ENCODE data around the gene RALGPS2. TPM values are rescaled to one million over a fixed set of nuclear protein-coding genes. Genes with fewer than 3 reads are reported as not detected.

RALGPS2 gene
- total and polyA plus RNA-seq, 12 donors: 1.4 to 12.8 (median 7.4) TPM

GRCh38 chr1:178964469-178965330, 239.7 kb downstream of the RALGPS2 start:
- Histone ChIP-seq H3K4me3 (no peak overlapping the region), H3K9me3 (peaks cover 0 to 16% (median 0%) of the 10 kb centered on the region in 11 donors), H3K36me3 (no peaks in the 10 kb centered on the region), H3K27ac (no peak overlapping the region), H3K27me3 (no peaks in the 10 kb centered on the region), H3K4me1 (peaks cover 0 to 13% (median 0%) of the 10 kb centered on the region in 9 donors)
- ATAC-seq: no peak
- intact Hi-C loops (cut with DNase I): no loop called here
- no peak for DNase-seq
- TF ChIP-seq, protein P1, sequence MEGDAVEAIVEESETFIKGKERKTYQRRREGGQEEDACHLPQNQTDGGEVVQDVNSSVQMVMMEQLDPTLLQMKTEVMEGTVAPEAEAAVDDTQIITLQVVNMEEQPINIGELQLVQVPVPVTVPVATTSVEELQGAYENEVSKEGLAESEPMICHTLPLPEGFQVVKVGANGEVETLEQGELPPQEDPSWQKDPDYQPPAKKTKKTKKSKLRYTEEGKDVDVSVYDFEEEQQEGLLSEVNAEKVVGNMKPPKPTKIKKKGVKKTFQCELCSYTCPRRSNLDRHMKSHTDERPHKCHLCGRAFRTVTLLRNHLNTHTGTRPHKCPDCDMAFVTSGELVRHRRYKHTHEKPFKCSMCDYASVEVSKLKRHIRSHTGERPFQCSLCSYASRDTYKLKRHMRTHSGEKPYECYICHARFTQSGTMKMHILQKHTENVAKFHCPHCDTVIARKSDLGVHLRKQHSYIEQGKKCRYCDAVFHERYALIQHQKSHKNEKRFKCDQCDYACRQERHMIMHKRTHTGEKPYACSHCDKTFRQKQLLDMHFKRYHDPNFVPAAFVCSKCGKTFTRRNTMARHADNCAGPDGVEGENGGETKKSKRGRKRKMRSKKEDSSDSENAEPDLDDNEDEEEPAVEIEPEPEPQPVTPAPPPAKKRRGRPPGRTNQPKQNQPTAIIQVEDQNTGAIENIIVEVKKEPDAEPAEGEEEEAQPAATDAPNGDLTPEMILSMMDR (IDR thresholded peaks at IDR 0.05): no peak
- 91 to 92% methylated on average over 8 of the region's 8 CpGs for WGBS, 2 donors

DNA sequence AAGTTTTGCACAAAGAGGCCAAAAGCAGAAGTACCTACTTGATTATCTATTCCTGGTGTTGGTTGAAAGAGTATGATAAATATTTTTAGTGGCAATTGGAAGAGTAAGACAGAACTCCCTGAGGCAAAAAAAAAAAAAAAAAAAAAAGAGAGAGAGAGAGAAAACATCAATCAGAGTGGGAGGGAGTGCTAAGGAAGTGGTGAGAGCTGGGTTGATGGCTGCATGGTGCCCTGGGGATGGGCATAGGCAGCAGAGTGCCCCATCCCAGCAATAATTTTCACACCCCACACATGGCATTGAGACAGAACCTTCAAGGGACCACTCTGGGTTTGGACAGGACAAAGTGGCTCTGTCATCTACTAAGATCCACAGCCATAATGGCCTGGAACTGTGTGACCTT, 241.3 kb downstream of the RALGPS2 start:
- peaks cover 0 to 16% (median 0%) of the 10 kb centered on the region in 11 donors for H3K9me3 ChIP-seq
- intact Hi-C loops (cut with DNase I): no loop called here
- ATAC-seq: no peak

DNA sequence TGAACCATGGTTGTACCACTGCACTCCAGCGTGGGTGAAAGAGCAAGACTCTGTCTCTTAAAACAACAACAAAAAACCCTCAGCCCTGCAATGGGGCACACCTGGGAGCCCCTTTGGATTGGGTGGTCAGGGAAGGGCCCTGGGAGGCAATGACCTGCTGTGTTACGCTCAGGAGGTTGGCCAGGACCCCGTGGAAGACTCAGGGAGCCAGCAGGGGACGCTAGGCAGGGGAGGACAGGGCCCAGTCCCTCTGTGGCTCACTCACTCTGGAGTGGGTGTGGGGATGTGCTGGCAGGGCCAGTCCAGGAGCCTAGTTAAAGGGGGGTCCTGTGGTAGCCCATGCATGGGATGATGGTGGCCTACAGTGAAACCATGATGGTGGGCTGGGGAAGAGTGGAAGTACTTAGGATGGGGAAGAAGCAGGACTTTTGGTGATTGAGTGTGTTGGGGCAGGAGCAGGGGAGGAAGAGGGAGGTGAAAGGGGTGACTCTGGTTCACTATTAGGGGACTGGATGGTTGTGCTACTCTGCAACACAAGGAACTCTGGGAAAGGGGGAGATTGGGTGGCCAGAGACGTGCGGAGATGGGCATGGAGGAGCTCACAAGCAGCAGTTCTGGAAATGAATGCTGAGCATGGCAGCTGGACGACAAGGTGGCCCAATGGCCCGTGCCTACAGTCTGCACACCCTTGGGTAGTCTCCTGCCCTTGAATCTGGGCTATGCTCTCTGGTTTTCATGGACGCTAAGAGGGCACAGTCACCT, 244.4 kb downstream of the RALGPS2 start:
- Histone ChIP-seq H3K4me3 (no peak overlapping the region), H3K9me3 (peaks cover 0 to 12% (median 0%) of the 10 kb centered on the region in 11 donors), H3K4me1 (peaks cover 0 to 18% (median 11%) of the 10 kb centered on the region in 9 donors), H3K27me3 (no peaks in the 10 kb centered on the region), H3K27ac (no peak overlapping the region), H3K36me3 (no peaks in the 10 kb centered on the region)
- intact Hi-C loops (cut with DNase I): no loop called here
- ATAC-seq (no peak), DNase-seq (no peak)
- 93 to 95% methylated on average over 9 of the region's 9 CpGs for WGBS, 2 donors
- TF ChIP-seq, protein P1 (IDR thresholded peaks at IDR 0.05): no peak

More for the DNA sequence above, 241.3 kb downstream of the RALGPS2 start:
- H3K27ac ChIP-seq: no peak overlapping the region
- no peaks in the 10 kb centered on the region for H3K27me3 ChIP-seq
- no peaks in the 10 kb centered on the region for H3K36me3 ChIP-seq
- H3K4me3 ChIP-seq: no peak overlapping the region
- DNase-seq: no peak
- peaks cover 0 to 10% (median 0%) of the 10 kb centered on the region in 9 donors for H3K4me1 ChIP-seq
- TF ChIP-seq, protein P1 (IDR thresholded peaks at IDR 0.05): no peak

GRCh38 chr1:178970184-178970583, 245.1 kb downstream of the RALGPS2 start:
- Histone ChIP-seq H3K27me3 (no peaks in the 10 kb centered on the region), H3K27ac (no peak overlapping the region), H3K4me3 (no peak overlapping the region), H3K4me1 (peaks cover 0 to 18% (median 11%) of the 10 kb centered on the region in 9 donors), H3K36me3 (no peaks in the 10 kb centered on the region), H3K9me3 (peaks cover 0 to 12% (median 0%) of the 10 kb centered on the region in 11 donors)
- 82 to 91% methylated on average over 5 of the region's 5 CpGs for WGBS, 2 donors
- intact Hi-C loops (cut with DNase I): no loop called here
- DNase-seq (no peak), ATAC-seq (no peak)
- TF ChIP-seq, protein P1 (IDR thresholded peaks at IDR 0.05): no peak

Data from heart right ventricle (tissue), 16 donors.